GM19043 (cell line): Measurements from ENCODE around the gene CCNG1.
"Not testable (repeated sequence)": the region's sequence is repeated elsewhere in the genome, so short reads cannot be mapped to it uniquely, and the experiment has no call there.

Experiments used
- ATAC-seq: cut with Tn5 transposase; IDR thresholded peaks from one replicate; pipeline ENCODE4 v1.9.1; 2021; ENCODE audit warnings: low read depth; ENCODE audit not compliant: unreplicated experiment

CCNG1 gene

DNA sequence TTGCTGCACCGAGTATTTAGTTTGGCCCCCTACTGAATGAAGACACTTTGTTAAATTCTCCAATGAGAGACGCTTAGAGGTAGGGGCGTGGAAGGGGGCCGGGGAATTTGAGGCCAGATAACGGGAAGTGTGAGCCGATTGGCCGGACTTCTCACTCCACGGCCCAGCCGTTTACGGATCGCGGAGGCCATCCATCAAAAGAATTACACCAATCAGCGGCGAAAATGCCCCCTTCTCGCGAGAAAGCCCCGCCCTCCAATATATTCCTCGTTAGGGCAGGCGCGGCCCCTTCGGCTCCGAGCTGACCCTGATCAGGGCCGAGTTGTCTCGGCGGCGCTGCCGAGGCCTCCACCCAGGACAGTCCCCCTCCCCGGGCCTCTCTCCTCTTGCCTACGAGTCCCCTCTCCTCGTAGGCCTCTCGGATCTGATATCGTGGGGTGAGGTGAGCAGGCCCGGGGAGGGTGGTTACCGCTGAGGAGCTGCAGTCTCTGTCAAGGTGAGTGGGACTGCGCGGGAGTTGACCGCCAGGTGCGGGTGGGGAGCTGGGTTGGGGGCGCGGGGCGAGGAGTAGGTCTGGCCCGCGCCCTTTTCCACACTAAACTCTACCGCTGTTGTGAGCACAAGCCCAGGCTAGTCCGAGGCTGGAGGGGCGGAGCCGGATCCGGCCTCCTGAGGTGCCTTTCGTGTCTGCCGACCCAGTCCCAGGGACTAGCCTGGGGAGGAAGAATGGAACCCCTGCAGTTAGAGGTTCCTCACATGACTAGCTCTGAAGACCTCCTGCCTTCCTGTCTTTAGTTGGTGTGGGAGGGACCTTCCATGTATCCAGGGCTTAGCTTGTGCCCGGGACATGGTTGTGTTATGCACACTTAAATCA, at the start of gene CCNG1:
TSS of gene CCNG1 (plus strand) at position 287 of the 874 bp plus-strand sequence. CDS start 1,662 bp downstream, outside the sequence.
- ATAC-seq, result peak; percentile 91

- ATAC-seq, result no peak
Measured at GRCh38 chr5:163395792-163396191, 41.6 kb upstream of the CCNG1 start.

DNA sequence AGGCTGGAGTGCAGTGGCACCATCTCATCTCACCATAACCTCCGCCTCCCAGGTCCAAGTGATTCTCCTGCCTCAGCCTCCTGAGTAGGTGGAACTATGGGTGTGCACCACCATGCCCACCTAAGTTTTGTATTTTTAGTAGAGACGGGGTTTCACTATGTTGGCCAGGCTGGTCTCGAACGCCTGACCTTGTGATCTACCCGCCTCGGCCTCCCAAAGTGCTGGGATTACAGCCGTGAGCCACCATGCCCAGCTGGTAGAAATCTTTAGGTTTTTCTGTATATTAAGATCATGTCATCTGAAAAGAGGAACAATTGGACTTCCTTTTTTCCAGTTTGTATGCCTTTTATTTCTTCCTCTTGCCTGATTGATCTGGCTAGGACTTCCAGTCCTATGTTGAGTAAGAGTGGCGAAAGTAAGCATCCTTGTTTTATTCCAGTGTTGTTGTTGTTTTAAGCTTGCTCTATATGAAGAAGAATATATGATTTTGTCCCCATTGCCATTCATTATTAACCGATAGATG, 40.5 kb upstream of the CCNG1 start:
- ATAC-seq, result not testable (repeated sequence)

DNA sequence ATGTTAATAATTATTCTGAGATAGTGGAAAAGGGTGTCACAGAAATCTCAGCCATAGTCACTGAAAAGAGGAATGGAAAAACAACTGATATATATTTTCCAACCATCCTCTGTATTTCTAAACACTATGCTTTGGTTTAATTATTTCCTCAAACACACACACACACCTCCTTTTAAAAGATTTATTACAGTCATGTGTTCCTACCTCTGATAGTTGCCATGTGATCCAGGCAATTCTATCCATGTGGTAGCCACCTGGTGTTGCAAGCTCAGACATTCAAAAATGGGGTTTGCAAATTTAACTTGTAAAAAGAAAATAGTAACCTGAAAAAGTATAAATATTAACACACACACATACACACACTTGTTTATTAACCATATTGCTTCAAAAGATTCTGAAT, 40.0 kb upstream of the CCNG1 start:
- no peak for ATAC-seq

DNA sequence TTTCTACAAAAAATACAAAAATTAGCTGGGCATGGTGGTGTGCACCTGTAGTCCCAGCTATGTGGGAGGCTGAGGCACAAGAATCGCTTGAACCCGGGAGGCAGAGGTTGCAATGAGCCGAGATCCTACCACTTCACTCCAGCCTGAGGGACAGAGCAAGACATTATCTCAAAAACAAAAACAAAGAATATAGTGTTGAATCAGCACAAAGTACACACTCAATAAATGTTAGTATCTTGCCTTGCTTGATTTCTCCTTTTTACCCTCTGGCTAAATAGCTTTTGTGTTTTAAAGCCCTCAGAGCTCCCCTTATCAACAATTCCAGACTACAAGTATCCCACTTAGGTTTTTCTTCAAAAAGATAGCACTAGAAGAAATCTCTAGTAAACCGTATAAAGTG, 37.5 kb upstream of the CCNG1 start:
- ATAC-seq, result no peak

DNA sequence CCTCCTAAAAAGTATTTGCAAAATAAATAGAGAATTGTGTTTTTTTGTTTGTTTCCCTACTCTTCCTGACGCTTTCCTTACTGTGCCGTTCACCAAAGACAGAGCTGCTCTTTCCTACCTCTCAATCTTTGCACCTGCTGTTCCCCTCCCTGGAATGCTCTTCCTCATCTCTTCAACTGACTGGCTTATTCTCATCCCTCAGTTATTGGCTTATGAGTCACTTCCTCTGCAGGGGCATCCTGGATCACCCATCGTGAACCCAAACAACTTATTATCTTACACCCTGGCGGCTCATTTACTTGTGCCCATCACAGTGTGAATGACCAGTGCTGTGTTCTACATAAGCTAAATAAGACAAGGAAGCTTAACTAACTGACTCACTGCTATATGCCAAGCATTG, 36.1 kb upstream of the CCNG1 start:
- no peak for ATAC-seq

DNA sequence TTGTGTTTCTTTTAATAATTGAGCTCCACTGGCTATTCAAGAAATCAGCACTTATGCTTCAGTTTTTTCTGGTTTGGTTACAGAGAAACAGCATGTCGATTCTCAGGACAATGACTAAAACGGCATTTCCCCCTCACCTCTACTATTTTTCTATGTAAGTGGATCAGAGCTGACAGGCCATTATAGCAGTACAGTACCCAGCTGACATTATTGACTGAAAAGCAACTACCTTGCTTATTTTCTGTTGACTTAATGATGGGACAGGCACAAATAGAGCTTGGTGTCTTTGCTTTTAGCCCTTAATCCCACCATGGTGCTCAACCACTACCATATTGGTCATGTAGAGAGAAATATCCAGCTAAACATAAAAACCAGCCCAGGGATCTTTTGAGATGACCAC, 35.4 kb upstream of the CCNG1 start:
- no peak for ATAC-seq

GRCh38 chr5:163404364-163405173, 32.8 kb upstream of the CCNG1 start:
- no peak for ATAC-seq

DNA sequence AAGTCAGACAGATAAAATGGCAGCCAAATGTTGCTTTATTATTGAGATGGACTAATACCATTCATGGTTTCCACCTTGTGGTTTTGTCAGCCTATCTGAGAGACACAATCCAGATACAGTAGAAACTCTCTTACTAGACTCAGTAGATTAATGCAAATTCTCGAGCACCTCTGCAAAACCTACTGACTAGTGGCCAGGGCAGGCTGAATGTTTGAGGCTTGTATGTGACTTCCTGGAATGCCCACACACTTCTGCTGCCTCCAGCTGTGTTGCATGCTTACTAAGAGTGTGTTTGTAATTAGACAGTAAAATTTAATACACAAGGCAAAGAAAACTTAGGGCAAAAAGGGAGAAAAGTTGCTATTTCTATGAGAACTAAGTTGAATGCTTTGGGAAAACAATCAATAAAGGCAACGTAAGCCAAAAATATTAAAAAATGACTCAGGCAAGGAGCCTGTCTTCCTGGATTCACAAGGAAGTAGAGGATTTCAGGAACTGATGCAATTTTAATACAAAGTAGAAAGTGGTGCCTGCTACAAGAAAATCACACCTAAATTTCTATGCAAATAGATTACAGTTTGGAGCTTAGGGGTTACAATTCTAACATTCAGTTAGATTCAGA, 30.2 kb upstream of the CCNG1 start:
- ATAC-seq, result peak; percentile 81

DNA sequence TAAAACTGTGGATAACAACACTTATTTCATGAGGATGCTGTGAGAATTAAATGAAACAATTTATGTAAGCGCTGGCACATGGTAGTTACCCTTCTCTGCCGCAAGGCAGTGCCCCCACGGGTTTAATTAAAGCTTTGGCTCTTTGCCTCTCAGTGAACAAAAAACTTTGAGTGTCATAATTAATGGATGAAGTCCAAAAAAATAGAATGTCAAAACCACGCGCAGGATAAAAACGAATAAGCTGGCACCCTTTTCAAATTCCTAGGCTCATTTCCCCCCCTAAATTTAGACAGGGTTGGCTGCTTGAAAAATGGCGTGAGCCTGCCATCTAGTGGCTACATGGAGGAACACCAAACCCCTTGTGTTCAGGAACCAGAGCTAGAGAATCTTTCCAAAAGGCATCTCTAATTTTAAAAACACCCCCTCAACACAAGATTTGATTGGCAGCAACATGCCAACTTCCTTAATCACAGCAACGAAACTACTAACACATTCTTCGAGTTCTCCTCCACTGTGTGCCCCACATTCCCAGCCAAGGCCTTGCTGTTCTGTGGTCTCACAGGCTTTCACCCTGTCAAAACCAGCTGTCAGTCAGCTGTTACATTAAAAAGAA, 29.0 kb upstream of the CCNG1 start:
- peak; percentile 66 for ATAC-seq

DNA sequence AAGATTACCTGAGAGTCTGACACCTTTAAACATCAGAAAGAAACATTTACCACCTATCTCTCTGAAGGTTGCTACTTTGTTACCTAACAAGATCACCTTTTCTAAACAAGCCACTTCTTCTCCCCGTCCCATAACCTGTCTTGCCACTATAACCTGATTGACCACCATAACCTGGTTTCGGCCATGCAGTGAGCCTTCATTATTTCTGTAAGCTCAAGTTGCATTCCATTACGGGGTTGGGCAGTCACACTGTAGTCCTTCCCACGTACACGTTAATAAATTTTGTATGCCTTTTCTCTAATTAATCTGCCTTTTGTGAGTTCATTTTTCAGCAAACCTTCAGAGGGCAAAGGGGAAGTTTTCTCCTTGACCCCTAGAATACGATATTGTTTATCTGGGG, 28.0 kb upstream of the CCNG1 start:
- no peak for ATAC-seq

DNA sequence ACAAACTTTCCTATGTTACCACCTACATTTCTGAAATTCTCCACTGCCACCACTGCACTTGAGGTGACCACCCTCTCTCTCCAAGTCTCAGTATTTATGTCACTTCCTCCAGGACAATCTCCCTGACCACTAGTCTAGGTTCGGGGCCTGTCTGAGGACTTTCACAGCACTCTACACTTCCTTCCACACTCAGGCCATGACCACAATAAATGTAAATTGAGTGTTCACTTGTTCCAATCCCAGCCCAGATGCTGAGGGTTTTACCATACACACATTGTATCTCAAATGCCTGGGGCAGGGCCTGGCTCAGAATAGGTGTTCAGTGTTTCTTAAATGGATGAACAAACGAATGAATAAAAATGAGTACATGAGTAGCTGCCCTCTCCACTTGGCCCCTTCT, 26.9 kb upstream of the CCNG1 start:
- no peak for ATAC-seq

GRCh38 chr5:163415673-163416072, 21.7 kb upstream of the CCNG1 start:
- not testable (repeated sequence) for ATAC-seq

- no peak for ATAC-seq
Measured at GRCh38 chr5:163424836-163425235, 12.6 kb upstream of the CCNG1 start.

DNA sequence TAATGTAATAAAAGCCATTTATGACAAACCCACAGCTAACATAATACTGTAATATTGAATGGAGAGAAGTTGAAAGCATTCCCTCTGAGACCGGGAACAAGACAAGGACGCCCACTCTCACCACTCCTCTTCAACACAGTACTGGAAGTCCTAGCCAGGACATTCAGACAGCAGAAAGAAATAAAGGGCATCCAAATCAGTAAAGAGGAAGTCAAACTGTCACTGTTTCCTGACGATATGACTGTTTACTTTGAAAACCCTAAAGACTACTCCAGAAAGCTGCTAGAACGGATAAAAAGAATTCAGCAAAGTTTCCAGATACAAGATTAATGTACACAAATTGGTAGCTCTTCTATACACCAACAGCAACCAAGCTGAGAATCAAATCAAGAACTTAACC, 11.3 kb upstream of the CCNG1 start:
- ATAC-seq, result not testable (repeated sequence)

DNA sequence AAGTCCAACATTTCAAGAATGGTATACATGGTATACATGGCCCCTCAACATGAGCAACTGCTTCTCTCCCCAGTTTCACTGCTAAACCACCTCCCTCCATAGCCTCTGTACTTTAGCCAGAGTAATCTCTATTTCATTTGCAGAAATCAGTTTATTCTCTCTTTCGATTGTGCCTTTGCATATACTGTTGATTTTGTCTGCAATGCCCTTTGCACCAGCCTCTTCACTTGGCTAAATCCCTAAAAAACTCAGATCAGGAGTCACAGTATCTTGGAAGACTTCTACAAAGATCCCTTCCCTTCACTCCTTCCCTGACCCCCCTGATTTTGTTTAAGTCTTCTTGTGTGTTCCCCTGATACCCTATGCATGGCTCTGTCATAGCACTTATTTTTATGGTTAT, 4.9 kb upstream of the CCNG1 start:
- ATAC-seq, result no peak

- no peak for ATAC-seq
Measured at GRCh38 chr5:163433271-163433670, 4.1 kb upstream of the CCNG1 start.

DNA sequence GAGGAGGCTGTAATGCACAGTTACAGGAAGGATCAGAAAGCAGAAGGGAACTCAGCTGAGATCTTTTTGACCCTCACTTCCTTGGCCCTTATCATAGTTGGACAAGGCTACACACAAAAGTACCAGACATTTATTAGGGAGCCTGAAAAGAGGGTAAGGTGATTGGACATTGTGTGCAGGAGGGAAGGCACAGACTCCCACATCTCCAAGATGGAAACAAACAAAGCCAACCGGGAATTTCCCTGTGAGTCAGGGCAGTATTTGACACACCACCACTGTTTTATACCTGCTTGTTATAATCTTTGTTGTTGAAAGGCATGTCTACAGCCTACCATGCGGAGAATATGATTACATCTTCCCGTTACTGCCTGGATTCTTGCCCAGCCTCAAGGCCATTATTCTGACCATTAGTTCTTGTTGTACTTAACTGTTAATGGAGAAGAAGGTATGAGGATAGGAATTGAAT, 3.0 kb upstream of the CCNG1 start:
- ATAC-seq, result no peak

GRCh38 chr5:163436515-163436914, 880 bp upstream of the CCNG1 start:
- no peak for ATAC-seq

GRCh38 chr5:163437011-163437308, 435 bp upstream of the CCNG1 start:
- ATAC-seq, result no peak

- ATAC-seq, result no peak
Measured at GRCh38 chr5:163439092-163439425, 1.7 kb downstream of the CCNG1 start.
